H9 (cell line): ENCODE results near the gene CDC16. TPM values are rescaled to one million over a fixed set of nuclear protein-coding genes. Genes with fewer than 3 reads are reported as not detected.

Source experiments
- DNase-seq: peaks from one replicate; pipeline ENCODE4 v3.0.0-alpha.2; 2017
- H2AFZ ChIP-seq: one replicate; pipeline ENCODE4 v1.6.1; 2013; ENCODE audit warnings: mild to moderate bottlenecking, low read length, control low read depth, moderate library complexity
- H2AK5ac ChIP-seq: 2 replicates; pipeline ENCODE4 v1.6.1; 2013; ENCODE audit warnings: low read length, control low read depth, mixed read lengths; ENCODE audit not compliant: insufficient read length
- H2BK120ac ChIP-seq: one replicate; pipeline ENCODE4 v1.6.1; 2013; ENCODE audit warnings: low read depth, mild to moderate bottlenecking, low read length, control low read depth, inconsistent platforms; ENCODE audit not compliant: poor library complexity, severe bottlenecking
- H2BK12ac ChIP-seq: 2 replicates; pipeline ENCODE4 v1.6.1; 2013; ENCODE audit warnings: low read length, control low read depth, mixed read lengths, low read depth; ENCODE audit not compliant: insufficient read length
- H2BK15ac ChIP-seq: 2 replicates; pipeline ENCODE4 v1.6.1; 2013; ENCODE audit warnings: low read depth, low read length, control low read depth
- H2BK20ac ChIP-seq: one replicate; pipeline ENCODE4 v1.6.1; 2013; ENCODE audit warnings: low read depth, mild to moderate bottlenecking, low read length, control low read depth, inconsistent platforms; ENCODE audit not compliant: poor library complexity, severe bottlenecking
- H2BK5ac ChIP-seq: 2 replicates; pipeline ENCODE4 v1.6.1; 2013; ENCODE audit warnings: low read length, control low read depth, mixed read lengths; ENCODE audit not compliant: insufficient read length
- H3K14ac ChIP-seq: 2 replicates; pipeline ENCODE4 v1.6.1; 2013; ENCODE audit warnings: low read length, control low read depth; ENCODE audit not compliant: insufficient read depth
- H3K18ac ChIP-seq: 2 replicates; pipeline ENCODE4 v1.6.1; 2013; ENCODE audit warnings: low read depth, mild to moderate bottlenecking, mixed read lengths, low read length, control low read depth; ENCODE audit not compliant: insufficient read length
- H3K23ac ChIP-seq: 2 replicates; pipeline ENCODE4 v1.6.1; 2013; ENCODE audit warnings: low read length, control low read depth, mixed read lengths, low read depth; ENCODE audit not compliant: insufficient read length
- H3K23me2 ChIP-seq: 2 replicates; pipeline ENCODE4 v1.6.1; 2013; ENCODE audit warnings: low read depth, mild to moderate bottlenecking, mixed read lengths, low read length, control low read depth; ENCODE audit not compliant: insufficient read length, poor library complexity, severe bottlenecking
- H3K27ac ChIP-seq: 2 replicates; pipeline ENCODE4 v1.5.1; 2013; ENCODE audit warnings: low read length, control low read depth, mixed read lengths, low read depth; ENCODE audit not compliant: insufficient read length
- H3K27me3 ChIP-seq: 2 replicates; pipeline ENCODE4 v1.6.1; 2013; ENCODE audit warnings: low read length, control low read depth, inconsistent platforms; ENCODE audit not compliant: insufficient read depth
- H3K4ac ChIP-seq: 2 replicates; pipeline ENCODE4 v1.6.1; 2013; ENCODE audit warnings: low read depth, mild to moderate bottlenecking, control low read depth, inconsistent platforms, low read length, moderate library complexity
- H3K4me1 ChIP-seq: 2 replicates; pipeline ENCODE4 v1.6.1; 2013; ENCODE audit warnings: low read length, control low read depth, inconsistent platforms; ENCODE audit not compliant: insufficient read depth
- H3K4me2 ChIP-seq: 2 replicates; pipeline ENCODE4 v1.6.1; 2013; ENCODE audit warnings: low read length, control low read depth, mixed read lengths; ENCODE audit not compliant: insufficient read length, insufficient read depth
- H3K56ac ChIP-seq: 2 replicates; pipeline ENCODE4 v1.6.1; 2013; ENCODE audit warnings: low read depth, mild to moderate bottlenecking, mixed read lengths, low read length, control low read depth; ENCODE audit not compliant: insufficient read length
- H3K79me1 ChIP-seq: 2 replicates; pipeline ENCODE4 v1.6.1; 2013; ENCODE audit warnings: low read depth, mild to moderate bottlenecking, moderate library complexity, low read length, control low read depth, inconsistent platforms; ENCODE audit not compliant: insufficient read depth, poor library complexity, severe bottlenecking
- H3K79me2 ChIP-seq: 2 replicates; pipeline ENCODE4 v1.6.1; 2013; ENCODE audit warnings: low read length, control low read depth, inconsistent platforms; ENCODE audit not compliant: insufficient read depth
- H3K9ac ChIP-seq: 2 replicates; pipeline ENCODE4 v1.6.1; 2013; ENCODE audit warnings: low read length, control low read depth, mixed read lengths; ENCODE audit not compliant: insufficient read length; ENCODE audit errors: extremely low read depth
- H3K9me3 ChIP-seq: one replicate; pipeline ENCODE4 v1.6.1; 2013; ENCODE audit warnings: low read depth, low read length, inconsistent platforms; ENCODE audit not compliant: control insufficient read depth
- H3T11ph ChIP-seq: one replicate; pipeline ENCODE4 v1.6.1; 2013; ENCODE audit warnings: mild to moderate bottlenecking, low read length, control low read depth, inconsistent platforms
- H4K20me1 ChIP-seq: one replicate; pipeline ENCODE4 v1.6.1; 2013; ENCODE audit not compliant: control insufficient read depth, insufficient read length, insufficient read depth
- H4K5ac ChIP-seq: 2 replicates; pipeline ENCODE4 v1.6.1; 2013; ENCODE audit warnings: low read depth, mild to moderate bottlenecking, mixed read lengths, low read length, control low read depth; ENCODE audit not compliant: insufficient read length
- H4K8ac ChIP-seq: replicated peaks from 2 replicates; pipeline ENCODE4 v1.6.1; 2013; ENCODE audit warnings: low read length, control low read depth, mixed read lengths, low read depth; ENCODE audit not compliant: insufficient read length
- H4K91ac ChIP-seq: 2 replicates; pipeline ENCODE4 v1.6.1; 2013; ENCODE audit warnings: low read depth, mild to moderate bottlenecking, moderate library complexity, mixed read lengths, low read length, control low read depth; ENCODE audit not compliant: insufficient read length
- H3K27ac Mint-ChIP-seq, 3 experiments: 2 replicates in 2 of 3; 3 replicates in 1 of 3; pipeline ENCODE4 v1.8.0; 2020 to 2021; ENCODE audit warnings: mixed read lengths in 3 of 3, mild to moderate bottlenecking in 1 of 3, moderate library complexity in 1 of 3
- H3K27me3 Mint-ChIP-seq: 2 replicates; pipeline ENCODE4 v1.8.0; 2021; ENCODE audit warnings: low read depth, mild to moderate bottlenecking, moderate library complexity, mixed read lengths
- H3K36me3 Mint-ChIP-seq, 3 experiments: 2 replicates in 2 of 3; 3 replicates in 1 of 3; pipeline ENCODE4 v1.8.0; 2020 to 2021; ENCODE audit warnings: low read depth in 3 of 3, mixed read lengths in 3 of 3; ENCODE audit not compliant: insufficient read depth in 1 of 3
- H3K4me1 Mint-ChIP-seq, 2 experiments: 2 replicates each; pipeline ENCODE4 v1.8.0; 2020; ENCODE audit warnings: mixed read lengths in 2 of 2
- H3K4me3 Mint-ChIP-seq, 2 experiments: 2 replicates in 1 of 2; 3 replicates in 1 of 2; pipeline ENCODE4 v1.8.0; 2020 to 2021; ENCODE audit warnings: mild to moderate bottlenecking in 2 of 2, mixed read lengths in 2 of 2, moderate library complexity in 1 of 2
- H3K9me3 Mint-ChIP-seq, 2 experiments: 2 replicates in 1 of 2; 3 replicates in 1 of 2; pipeline ENCODE4 v1.8.0; 2020; ENCODE audit warnings: mild to moderate bottlenecking in 2 of 2, mixed read lengths in 2 of 2, moderate library complexity in 1 of 2
- CTCF ChIP-seq: fragments of 200-600 bp; sonication (generic); conservative IDR thresholded peaks from 3 replicates; pipeline ENCODE4 v1.8.0; 2021; ENCODE audit warnings: antibody characterized with exemption, mild to moderate bottlenecking
- WGBS: extraction: QIAGEN DNeasy Blood & Tissue Kit; methylation state at CpG from one replicate; pipeline ENCODE4 v1.1.7; 2013; ENCODE audit warnings: missing lambda C conversion rate, low lambda C conversion rate, mixed read lengths; ENCODE audit not compliant: insufficient read length; ENCODE audit errors: extremely low coverage; 5-methylcytosine and 5-hydroxymethylcytosine counted together
- total RNA-seq: library from RNA; stranded (reverse); gene quantifications from 2 replicates; pipeline ENCODE4 v1.2.1, GENCODE V29; 2021

The CDC16 gene
- total RNA-seq, 1 experiment from 2014 or later, result 91.9 TPM

GRCh38 chr13:114228176-114228575, 6.5 kb upstream of the CDC16 start:
- Histone ChIP-seq H3K4me2 (no peak overlapping the region), H3K14ac (no peak overlapping the region), H3K23ac (no peak overlapping the region), H2BK15ac (no peak overlapping the region), H2BK20ac (no peak overlapping the region), H3K79me1 (no peaks in the 10 kb centered on the region), H3K9ac (no peak overlapping the region), H4K5ac (no peak overlapping the region), H3K18ac (no peak overlapping the region), H3K9me3 (no peaks in the 10 kb centered on the region), H2BK5ac (no peak overlapping the region), H2AFZ (no peak overlapping the region), H4K91ac (no peak overlapping the region), H3K79me2 (no peaks in the 10 kb centered on the region), H4K20me1 (no peaks in the 10 kb centered on the region), H3K27ac (no peak overlapping the region), H3K23me2 (no peaks in the 10 kb centered on the region), H2BK12ac (no peak overlapping the region), H3K27me3 (no peaks in the 10 kb centered on the region), H2AK5ac (no peak overlapping the region), H3T11ph (no peak overlapping the region), H3K56ac (no peak overlapping the region), H4K8ac (no peak overlapping the region), H3K4me1 (peaks cover 16% of the 10 kb centered on the region; the same call in 1 of the 2 replicates), H2BK120ac (no peak overlapping the region), H3K4ac (no peak overlapping the region)
- no peak overlapping the region for H3K4me3 Mint-ChIP-seq
- H3K27me3 Mint-ChIP-seq, result no peaks in the 10 kb centered on the region; the same call in 1 of the 2 replicates
- no CpG with 5 or more reads among the region's 9 CpGs for WGBS
- H3K9me3 Mint-ChIP-seq, result peaks cover 0 to 3% of the 10 kb centered on the region in 2 experiments; a peak in 2 of 5 replicates
- H3K4me1 Mint-ChIP-seq, result peaks cover 57 to 59% of the 10 kb centered on the region in 2 experiments
- no peak for TF ChIP-seq CTCF
- H3K36me3 Mint-ChIP-seq, result no peaks in the 10 kb centered on the region
- peak overlapping the region in 2 of 3 experiments; percentile 53 to 96; a peak in 4 of 7 replicates for H3K27ac Mint-ChIP-seq
- DNase-seq, result no peak
